Vagina (tissue), 2 donors: Measurements from ENCODE around the gene HOXA7. TPM values are rescaled to one million over a fixed set of nuclear protein-coding genes. Genes with fewer than 3 reads are reported as not detected.

Experiments
- DNase-seq, 2 donors: peaks; one replicate each; pipeline ENCODE4 v3.0.0-alpha.2; 2017; ENCODE audit errors: extremely low spot score in 2 of 2
- H3K27ac ChIP-seq: fragments of 200-600 bp; sonication (generic); one replicate; pipeline ENCODE4 v1.5.1; 2019
- H3K27me3 ChIP-seq: fragments of 200-600 bp; sonication (generic); one replicate; pipeline ENCODE4 v1.5.1; 2019
- H3K36me3 ChIP-seq, 2 donors: fragments of 200-600 bp; sonication (generic); one replicate each; pipeline ENCODE4 v1.5.1; 2017 to 2019
- H3K4me1 ChIP-seq: fragments of 200-600 bp; sonication (generic); one replicate; pipeline ENCODE4 v1.5.1; 2019
- H3K4me3 ChIP-seq, 2 donors: fragments of 200-600 bp; sonication (generic); 1 replicate in 1 of 2; 2 replicates in 1 of 2; pipeline ENCODE4 v1.5.1; 2016 to 2019
- H3K9me3 ChIP-seq: fragments of 200-600 bp; sonication (generic); one replicate; pipeline ENCODE4 v1.5.1; 2019
- POLR2A ChIP-seq, 2 donors: fragments of 450-650 bp; IDR thresholded peaks; one replicate each; pipeline ENCODE4 v1.6.1; 2017; ENCODE audit warnings: antibody characterized with exemption in 2 of 2, mild to moderate bottlenecking in 2 of 2, moderate library complexity in 2 of 2
- POLR2AphosphoS5 ChIP-seq, 2 donors: sonication (generic); formaldehyde crosslinking; IDR thresholded peaks; one replicate each; pipeline ENCODE4 v1.9.0; 2017; ENCODE audit warnings: antibody characterized with exemption in 2 of 2, mild to moderate bottlenecking in 2 of 2, low read depth in 1 of 2; ENCODE audit not compliant: insufficient read depth in 1 of 2
- intact Hi-C: fragments of 100-400 bp; cut with DNase I; formaldehyde crosslinking; loops from one replicate; pipeline ENCODE4 v1.15.1; 2023
- total RNA-seq: library from RNA; depleted of rRNA; stranded (reverse); fragments of >200 nt; gene quantifications from one replicate; pipeline ENCODE4 v1.2.3, GENCODE V29; 2016
- TF ChIP-seq, protein P1 (sequence below), 3 experiments: fragments of 450-650 bp in 2 of 3; fragments of 200-600 bp in 1 of 3; sonication (generic) in 1 of 3; IDR thresholded peaks; one replicate each; pipeline ENCODE4 v1.5.1; 2017 to 2019; ENCODE audit warnings: antibody characterized with exemption in 3 of 3, mild to moderate bottlenecking in 2 of 3, moderate library complexity in 2 of 3

HOXA7 gene
- total RNA-seq, 1 donor from 2014 or later: 23.8 TPM

DNA sequence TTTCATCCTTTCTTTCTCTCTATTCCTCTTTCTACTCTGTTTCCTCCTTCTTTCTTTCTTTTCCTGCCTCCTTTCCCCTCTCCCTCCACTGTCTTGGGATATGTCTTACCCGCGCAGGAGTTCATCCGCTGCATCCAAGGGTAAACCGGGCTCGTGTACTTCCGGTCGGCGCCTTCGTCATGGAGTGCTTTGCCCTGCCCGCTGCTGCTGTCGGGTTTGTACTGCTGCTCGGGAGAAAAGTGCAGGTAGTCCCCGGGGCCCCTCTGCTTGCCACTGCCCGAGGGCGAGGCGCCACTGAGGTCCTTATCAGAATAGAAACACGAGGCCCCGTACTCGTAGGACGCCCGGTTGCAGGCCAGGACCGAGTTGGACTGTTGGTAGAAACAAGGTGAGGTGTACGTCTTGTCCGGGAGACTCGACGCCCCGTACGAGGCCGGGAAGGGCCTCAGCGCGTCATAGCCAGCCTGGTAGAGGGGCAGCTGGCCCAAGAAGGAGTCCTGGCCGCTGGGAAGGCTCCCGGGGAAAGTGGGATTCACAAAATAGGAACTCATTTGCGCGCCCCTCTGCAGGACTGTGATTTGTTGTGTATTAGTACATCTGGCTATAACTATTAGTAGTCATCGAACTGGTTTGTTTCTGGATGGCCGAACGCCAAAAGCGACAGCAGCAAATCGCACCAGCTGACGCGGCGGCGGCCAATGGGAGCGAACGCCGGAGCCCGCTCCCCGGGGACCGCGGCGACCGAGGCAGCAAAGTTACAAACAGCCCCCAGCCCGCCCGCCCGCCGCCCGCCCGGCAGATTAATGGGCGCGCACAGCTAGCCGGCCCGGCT, 9.1 kb downstream of the HOXA7 start, which contains the start of gene HOXA6:
HOXA6 (minus strand) TSS at position 576 of the 832 bp plus-strand sequence; CDS start at position 551, 25 bp downstream.
- Histone ChIP-seq H3K4me1 (peaks cover 46% of the 10 kb centered on the region), H3K4me3 (peak within 1 kb of the TSS; percentile 39 to 49), H3K27ac (peak within 1 kb of the TSS; percentile 84), H3K36me3 (peaks cover 0 to 7% of the 10 kb centered on the region in 2 donors), H3K9me3 (no peaks in the 10 kb centered on the region), H3K27me3 (no peaks in the 10 kb centered on the region)
- intact Hi-C loops: no loop called here
- peak in 1 of 2 donors; percentile 5 for TF ChIP-seq POLR2AphosphoS5 (IDR thresholded peaks at IDR 0.05; ENCODE audit: insufficient read depth in 1 of 2, low read depth in 1 of 2)
- TF ChIP-seq, protein P1, sequence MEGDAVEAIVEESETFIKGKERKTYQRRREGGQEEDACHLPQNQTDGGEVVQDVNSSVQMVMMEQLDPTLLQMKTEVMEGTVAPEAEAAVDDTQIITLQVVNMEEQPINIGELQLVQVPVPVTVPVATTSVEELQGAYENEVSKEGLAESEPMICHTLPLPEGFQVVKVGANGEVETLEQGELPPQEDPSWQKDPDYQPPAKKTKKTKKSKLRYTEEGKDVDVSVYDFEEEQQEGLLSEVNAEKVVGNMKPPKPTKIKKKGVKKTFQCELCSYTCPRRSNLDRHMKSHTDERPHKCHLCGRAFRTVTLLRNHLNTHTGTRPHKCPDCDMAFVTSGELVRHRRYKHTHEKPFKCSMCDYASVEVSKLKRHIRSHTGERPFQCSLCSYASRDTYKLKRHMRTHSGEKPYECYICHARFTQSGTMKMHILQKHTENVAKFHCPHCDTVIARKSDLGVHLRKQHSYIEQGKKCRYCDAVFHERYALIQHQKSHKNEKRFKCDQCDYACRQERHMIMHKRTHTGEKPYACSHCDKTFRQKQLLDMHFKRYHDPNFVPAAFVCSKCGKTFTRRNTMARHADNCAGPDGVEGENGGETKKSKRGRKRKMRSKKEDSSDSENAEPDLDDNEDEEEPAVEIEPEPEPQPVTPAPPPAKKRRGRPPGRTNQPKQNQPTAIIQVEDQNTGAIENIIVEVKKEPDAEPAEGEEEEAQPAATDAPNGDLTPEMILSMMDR (IDR thresholded peaks at IDR 0.05): no peak
- TF ChIP-seq POLR2A (IDR thresholded peaks at IDR 0.05): no peak
- peak in 1 of 2 donors; percentile 85 for DNase-seq

DNA sequence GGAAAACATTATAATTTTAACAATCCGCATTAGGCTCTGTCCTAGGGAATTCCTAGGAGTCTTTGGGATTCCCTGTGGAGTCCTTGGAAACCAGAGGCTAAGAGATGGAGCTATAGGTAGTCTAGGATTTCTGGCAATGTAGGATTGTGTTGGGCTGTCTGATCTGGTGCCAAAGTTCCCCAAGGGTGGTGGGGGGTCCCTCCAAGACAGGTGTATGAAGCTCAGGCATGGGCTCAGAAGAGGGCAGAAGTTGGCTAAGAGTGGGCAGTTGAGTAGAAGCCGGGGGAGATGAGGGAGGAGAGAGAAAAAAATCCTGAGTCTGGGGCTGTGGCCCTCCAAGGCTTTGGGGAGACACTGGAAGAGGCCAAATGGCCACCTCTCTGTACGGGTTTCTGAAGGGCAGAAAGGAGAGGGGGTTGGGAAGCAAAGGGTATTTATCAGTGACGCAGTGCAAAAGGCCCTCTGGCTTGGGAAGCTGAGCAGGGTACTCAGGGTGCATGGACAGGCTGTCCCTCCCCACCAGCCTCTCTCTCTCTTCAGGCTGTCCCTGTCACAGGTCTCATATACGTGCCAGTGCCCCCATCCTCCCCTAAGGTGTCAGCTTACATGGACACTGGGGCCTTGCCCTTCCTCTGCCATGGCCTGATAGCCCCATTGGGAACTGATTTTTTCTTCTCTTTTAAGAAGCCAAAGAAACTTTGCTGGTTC, 9.8 kb downstream of the HOXA7 start:
- TF ChIP-seq POLR2A (IDR thresholded peaks at IDR 0.05): no peak
- TF ChIP-seq, protein P1 (IDR thresholded peaks at IDR 0.05): no peak
- TF ChIP-seq POLR2AphosphoS5 (IDR thresholded peaks at IDR 0.05; ENCODE audit: insufficient read depth in 1 of 2, low read depth in 1 of 2): no peak
- peak in 1 of 2 donors; percentile 76 for DNase-seq
- H3K9me3 ChIP-seq: no peaks in the 10 kb centered on the region
- peaks cover 0 to 10% of the 10 kb centered on the region in 2 donors for H3K36me3 ChIP-seq
- no peaks in the 10 kb centered on the region for H3K27me3 ChIP-seq
- peak overlapping the region in 1 of 2 donors; percentile 49 for H3K4me3 ChIP-seq
- peaks cover 43% of the 10 kb centered on the region for H3K4me1 ChIP-seq
- H3K27ac ChIP-seq: no peak overlapping the region
- intact Hi-C loops: no loop called here

DNA sequence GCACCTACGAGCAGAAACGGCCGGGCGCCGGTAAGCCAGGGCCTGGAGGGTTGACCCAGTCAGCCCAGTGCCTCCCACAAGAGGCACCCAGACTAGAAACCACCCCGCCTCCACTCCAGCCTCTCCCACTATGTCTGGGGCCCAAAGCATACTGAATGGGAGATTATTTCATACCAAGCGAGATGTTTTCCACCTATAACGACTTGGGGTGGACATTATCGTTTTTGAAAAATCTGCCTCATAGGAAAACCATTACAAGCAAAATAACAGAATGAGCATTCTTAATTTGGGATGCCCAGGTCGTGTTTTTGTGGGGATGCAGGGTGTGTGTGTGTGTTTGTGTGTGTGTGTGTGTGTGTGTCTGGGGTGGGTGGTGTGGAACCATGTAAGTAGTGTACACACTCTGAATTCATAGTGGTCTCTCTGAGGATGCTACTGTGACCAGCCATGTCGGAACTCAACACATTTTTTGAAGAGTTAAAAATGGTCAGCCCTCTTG, 10.5 kb downstream of the HOXA7 start:
- Histone ChIP-seq H3K27me3 (no peaks in the 10 kb centered on the region), H3K36me3 (peaks cover 0 to 11% of the 10 kb centered on the region in 2 donors), H3K27ac (no peak overlapping the region), H3K4me3 (no peak overlapping the region), H3K4me1 (peaks cover 43% of the 10 kb centered on the region), H3K9me3 (no peaks in the 10 kb centered on the region)
- intact Hi-C loops: no loop called here
- no peak for DNase-seq
- TF ChIP-seq, protein P1 (IDR thresholded peaks at IDR 0.05): no peak
- TF ChIP-seq POLR2A (IDR thresholded peaks at IDR 0.05): no peak
- TF ChIP-seq POLR2AphosphoS5 (IDR thresholded peaks at IDR 0.05; ENCODE audit: insufficient read depth in 1 of 2, low read depth in 1 of 2): no peak

DNA sequence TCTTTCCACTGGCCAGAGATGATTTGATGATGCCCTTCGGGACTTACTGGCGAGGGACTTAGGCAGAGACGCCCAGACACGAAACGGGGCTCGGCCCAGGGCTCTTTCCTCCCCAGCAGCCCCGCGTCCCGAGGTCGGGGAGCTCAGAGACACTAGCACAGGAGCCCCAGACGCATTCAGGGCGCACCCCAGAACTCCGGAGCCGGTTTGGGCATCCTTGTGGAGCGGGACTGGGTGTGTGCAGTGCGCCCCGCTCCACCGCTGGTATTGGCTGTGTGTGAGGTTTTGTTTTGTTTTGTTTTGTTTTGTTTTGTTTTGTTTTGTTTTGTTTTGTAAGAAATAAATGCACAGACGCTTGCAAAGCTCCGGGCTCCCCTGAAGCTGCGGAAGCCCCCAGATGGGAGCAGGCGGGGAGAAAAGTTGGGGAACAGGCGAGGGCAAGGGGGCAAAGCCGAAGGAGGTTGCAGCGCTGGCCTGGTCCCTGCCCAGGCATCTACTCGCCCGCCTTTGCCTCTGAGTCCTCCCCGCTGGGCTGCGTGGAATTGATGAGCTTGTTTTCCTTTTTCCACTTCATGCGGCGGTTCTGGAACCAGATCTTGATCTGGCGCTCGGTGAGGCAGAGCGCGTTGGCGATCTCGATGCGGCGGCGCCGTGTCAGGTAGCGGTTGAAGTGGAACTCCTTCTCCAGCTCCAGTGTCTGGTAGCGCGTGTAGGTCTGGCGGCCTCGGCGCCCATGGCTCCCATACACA, 11.1 kb downstream of the HOXA7 start:
- Histone ChIP-seq H3K9me3 (no peaks in the 10 kb centered on the region), H3K27ac (no peak overlapping the region), H3K4me3 (no peak overlapping the region), H3K4me1 (peaks cover 39% of the 10 kb centered on the region), H3K27me3 (no peaks in the 10 kb centered on the region), H3K36me3 (peaks cover 0 to 11% of the 10 kb centered on the region in 2 donors)
- peak in 1 of 2 donors; percentile 72 for DNase-seq
- intact Hi-C loops: no loop called here
- TF ChIP-seq POLR2AphosphoS5 (IDR thresholded peaks at IDR 0.05; ENCODE audit: insufficient read depth in 1 of 2, low read depth in 1 of 2): no peak
- TF ChIP-seq POLR2A (IDR thresholded peaks at IDR 0.05): no peak
- TF ChIP-seq, protein P1 (IDR thresholded peaks at IDR 0.05): no peak
